OCI-LY1 (cell line): ENCODE measurements around the gene NFU1.

Experiments used
- H2AFZ ChIP-seq: fragments of 200-600 bp; sonication (generic), shearing (Covaris generic); 2 replicates; pipeline ENCODE4 v1.6.0; 2014; ENCODE audit warnings: antibody characterized with exemption, mild to moderate bottlenecking, low read length
- H3F3A ChIP-seq: fragments of 200-600 bp; sonication (generic), shearing (Covaris generic); 2 replicates; pipeline ENCODE4 v1.6.0; 2014; ENCODE audit warnings: mild to moderate bottlenecking, antibody characterized with exemption, low read length, moderate library complexity; ENCODE audit not compliant: insufficient read depth
- H3K27ac ChIP-seq: fragments of 200-600 bp; sonication (generic); 2 replicates; pipeline ENCODE4 v1.5.1; 2014; ENCODE audit warnings: low read length, mixed run types, mild to moderate bottlenecking, low read depth; ENCODE audit not compliant: poor library complexity, severe bottlenecking
- H3K27me3 ChIP-seq: fragments of 200-600 bp; sonication (generic); 2 replicates; pipeline ENCODE4 v1.6.0; 2014; ENCODE audit warnings: antibody characterized with exemption, mild to moderate bottlenecking, low read length, moderate library complexity; ENCODE audit not compliant: insufficient read depth
- H3K36me3 ChIP-seq: fragments of 200-600 bp; sonication (generic); 2 replicates; pipeline ENCODE4 v1.6.1; 2014; ENCODE audit warnings: mild to moderate bottlenecking, antibody characterized with exemption, low read length, moderate library complexity, mixed read lengths; ENCODE audit not compliant: insufficient read depth
- H3K4me1 ChIP-seq: fragments of 200-600 bp; sonication (generic); 2 replicates; pipeline ENCODE4 v1.5.1; 2014; ENCODE audit warnings: mild to moderate bottlenecking, low read length, moderate library complexity; ENCODE audit not compliant: insufficient read depth, severe bottlenecking
- H3K4me2 ChIP-seq: fragments of 200-600 bp; sonication (generic), shearing (Covaris generic); 2 replicates; pipeline ENCODE4 v1.6.1; 2014; ENCODE audit warnings: low read length
- H3K4me3 ChIP-seq: fragments of 200-600 bp; sonication (generic); 2 replicates; pipeline ENCODE4 v1.5.1; 2014; ENCODE audit warnings: low read length, low read depth, mild to moderate bottlenecking, mixed read lengths; ENCODE audit not compliant: poor library complexity, severe bottlenecking
- H3K79me2 ChIP-seq: fragments of 200-600 bp; shearing (Covaris generic); 2 replicates; pipeline ENCODE4 v1.6.1; 2016; ENCODE audit warnings: mixed run types, low read length, mixed read lengths; ENCODE audit not compliant: insufficient read depth
- H3K9ac ChIP-seq: fragments of 200-600 bp; sonication (generic), shearing (Covaris generic); 2 replicates; pipeline ENCODE4 v1.6.1; 2014; ENCODE audit warnings: mild to moderate bottlenecking, low read length, mixed read lengths
- H3K9me2 ChIP-seq: fragments of 200-600 bp; sonication (generic), shearing (Covaris generic); 2 replicates; pipeline ENCODE4 v1.6.1; 2014; ENCODE audit warnings: low read depth, mild to moderate bottlenecking, low read length, mixed read lengths
- H3K9me3 ChIP-seq: fragments of 200-600 bp; shearing (Covaris generic); 2 replicates; pipeline ENCODE4 v1.6.1; 2014; ENCODE audit warnings: low read length, mixed read lengths
- H4K20me1 ChIP-seq: fragments of 200-600 bp; sonication (generic), shearing (Covaris generic); 2 replicates; pipeline ENCODE4 v1.6.0; 2016; ENCODE audit warnings: mild to moderate bottlenecking, low read length; ENCODE audit not compliant: insufficient read depth
- CTCF ChIP-seq: fragments of 200-600 bp; sonication (generic), shearing (Covaris generic); IDR thresholded peaks from 2 replicates; pipeline ENCODE4 v1.5.1; 2017; ENCODE audit warnings: mild to moderate bottlenecking, antibody characterized with exemption, low read length, moderate library complexity, mixed read lengths
- EZH2 ChIP-seq: fragments of 200-600 bp; sonication (generic), shearing (Covaris generic); IDR thresholded peaks from 2 replicates; pipeline ENCODE4 v1.8.0; 2017; ENCODE audit warnings: borderline replicate concordance, mixed run types, mild to moderate bottlenecking, antibody characterized with exemption, low read length, moderate library complexity, mixed read lengths

The NFU1 gene

GRCh38 chr2:69474688-69475087 is 37.5 kb upstream of the NFU1 start:
- Histone ChIP-seq H3K4me1 (no peaks in the 10 kb centered on the region), H3K4me2 (no peak overlapping the region), H3F3A (no peaks in the 10 kb centered on the region), H3K79me2 (no peaks in the 10 kb centered on the region), H3K27me3 (no peaks in the 10 kb centered on the region), H3K4me3 (no peak overlapping the region), H3K9me3 (no peaks in the 10 kb centered on the region), H3K9ac (no peak overlapping the region), H4K20me1 (no peaks in the 10 kb centered on the region), H2AFZ (no peak overlapping the region), H3K9me2 (no peaks in the 10 kb centered on the region), H3K36me3 (no peaks in the 10 kb centered on the region), H3K27ac (no peak overlapping the region)
- no peak for TF ChIP-seq CTCF
- TF ChIP-seq EZH2: no peak

GRCh38 chr2:69471793-69472192 is 34.6 kb upstream of the NFU1 start:
- Histone ChIP-seq H3F3A (no peaks in the 10 kb centered on the region), H3K36me3 (no peaks in the 10 kb centered on the region), H2AFZ (no peak overlapping the region), H3K79me2 (no peaks in the 10 kb centered on the region), H3K9me2 (no peaks in the 10 kb centered on the region), H3K9me3 (no peaks in the 10 kb centered on the region), H3K4me2 (no peak overlapping the region), H3K4me3 (no peak overlapping the region), H3K4me1 (no peaks in the 10 kb centered on the region), H3K9ac (no peak overlapping the region), H3K27ac (no peak overlapping the region), H3K27me3 (no peaks in the 10 kb centered on the region), H4K20me1 (no peaks in the 10 kb centered on the region)
- TF ChIP-seq CTCF: no peak
- TF ChIP-seq EZH2: no peak

GRCh38 chr2:69470911-69471310 is 33.7 kb upstream of the NFU1 start:
- H3K9me2 ChIP-seq: no peaks in the 10 kb centered on the region
- no peak overlapping the region for H3K4me3 ChIP-seq
- H4K20me1 ChIP-seq: no peaks in the 10 kb centered on the region

More at GRCh38 chr2:69470911-69471310, 33.7 kb upstream of the NFU1 start:
- no peaks in the 10 kb centered on the region for H3K27me3 ChIP-seq
- no peaks in the 10 kb centered on the region for H3K36me3 ChIP-seq
- no peak for TF ChIP-seq CTCF
- TF ChIP-seq EZH2: no peak
- no peaks in the 10 kb centered on the region for H3K9me3 ChIP-seq
- no peak overlapping the region for H2AFZ ChIP-seq
- no peak overlapping the region for H3K4me2 ChIP-seq
- H3F3A ChIP-seq: no peaks in the 10 kb centered on the region
- no peak overlapping the region for H3K9ac ChIP-seq
- no peaks in the 10 kb centered on the region for H3K79me2 ChIP-seq
- no peaks in the 10 kb centered on the region for H3K4me1 ChIP-seq
- H3K27ac ChIP-seq: no peak overlapping the region
